Amygdala (tissue), 56 donors: Measurements from ENCODE around the gene PPIP5K2.

Experiments
- DNase-seq, 56 donors: peaks; one replicate each; lab custom pipeline; 2025; lab: John Stamatoyannopoulos, UW

PPIP5K2 gene

GRCh38 chr5:103234239-103234975 lies 114.3 kb downstream of the PPIP5K2 start:
- DNase-seq, result no peak

- no peak for DNase-seq
Measured at GRCh38 chr5:103235891-103236290, 115.8 kb downstream of the PPIP5K2 start.

GRCh38 chr5:103237778-103238177 lies 117.7 kb downstream of the PPIP5K2 start:
- DNase-seq, result no peak

- DNase-seq, result no peak
Measured at GRCh38 chr5:103243665-103244064, 123.6 kb downstream of the PPIP5K2 start.

GRCh38 chr5:103244398-103244797 lies 124.3 kb downstream of the PPIP5K2 start:
- DNase-seq, result no peak

GRCh38 chr5:103245761-103246160 lies 125.7 kb downstream of the PPIP5K2 start:
- no peak for DNase-seq

GRCh38 chr5:103247118-103247517 lies 127.0 kb downstream of the PPIP5K2 start:
- DNase-seq, result no peak

GRCh38 chr5:103249068-103249467 lies 129.0 kb downstream of the PPIP5K2 start:
- DNase-seq, result no peak

- DNase-seq, result no peak
Measured at GRCh38 chr5:103254921-103255320, 134.8 kb downstream of the PPIP5K2 start.

- DNase-seq, result no peak
Measured at GRCh38 chr5:103255691-103256090, 135.6 kb downstream of the PPIP5K2 start.

GRCh38 chr5:103256178-103256577 lies 136.1 kb downstream of the PPIP5K2 start:
- peak in 1 of 56 donors; percentile 9 for DNase-seq

- peak; percentile 45 to 96 (median 90) for DNase-seq
Measured at GRCh38 chr5:103258368-103258956, 138.4 kb downstream of the PPIP5K2 start, which contains the start of gene MACIR. Gene MACIR (plus strand): TSS chr5:103258763. CDS start chr5:103275920, 17,157 bp downstream.

- DNase-seq, result peak in 51 of 56 donors; percentile 8 to 86 (median 63)
Measured at GRCh38 chr5:103258957-103259704, 139.0 kb downstream of the PPIP5K2 start.

GRCh38 chr5:103259705-103260355 lies 139.7 kb downstream of the PPIP5K2 start:
- DNase-seq, result peak in 31 of 56 donors; percentile 7 to 81 (median 53)

- DNase-seq, result no peak
Measured at GRCh38 chr5:103260951-103261350, 140.8 kb downstream of the PPIP5K2 start.
